ENCODE measurements around the gene CHD5. TPM values are rescaled to one million over a fixed set of nuclear protein-coding genes. Genes with fewer than 3 reads are reported as not detected.
A peak's percentile ranks its signal among the peaks of the same experiment; 100 is the strongest.

Gene CHD5
- total and polyA plus RNA-seq, 4 donors, result 0.10 to 0.55 (median 0.31) TPM

- TF ChIP-seq CTCF (IDR thresholded peaks at IDR 0.05; ENCODE audit: control extremely low read depth, extremely low read depth), result no peak
- H3K27me3 ChIP-seq (ENCODE audit: control insufficient read depth in 3 of 3, insufficient read depth in 3 of 3, low read length in 2 of 3), result peaks cover 0 to 21% (median 12%) of the 10 kb centered on the region in 3 donors
- H3K4me3 ChIP-seq, result peak within 1 kb of the TSS; percentile 77
- H3K36me3 ChIP-seq (ENCODE audit: control insufficient read depth in 4 of 4, insufficient read depth in 4 of 4, low read length in 4 of 4), result no peaks in the 10 kb centered on the region
- DNase-seq (peak; percentile 48 to 67 (median 64)), ATAC-seq (ENCODE audit: insufficient read depth, low FRiP score) (peak; percentile 64)
- no peaks in the 10 kb centered on the region for H3K9me3 ChIP-seq (ENCODE audit: control insufficient read depth in 4 of 4, insufficient read depth in 3 of 4, low read length in 3 of 4)
- peaks cover 0 to 20% (median 4%) of the 10 kb centered on the region in 5 donors for H3K4me1 ChIP-seq (ENCODE audit: control insufficient read depth in 5 of 5, insufficient read depth in 5 of 5, low read length in 5 of 5)
- peak within 1 kb of the TSS; percentile 78 to 98 for H3K27ac ChIP-seq (ENCODE audit: low read depth in 1 of 2, low read length in 1 of 2)
- no peak within 1 kb of the TSS for H3K9ac ChIP-seq (ENCODE audit: insufficient read depth in 1 of 2, low read length in 2 of 2)
- 1% methylated on average over 34 to 66 of the region's 66 CpGs for whole genome bisulfite sequencing, 2 donors
Observed at GRCh38 chr1:6205849-6206519, 25.9 kb upstream of the CHD5 start, which contains the start of gene RNF207. RNF207 (plus strand) TSS chr1:6206119; CDS start chr1:6206536, 417 bp downstream.

GRCh38 chr1:6202256-6202655, 22.1 kb upstream of the CHD5 start:
- H3K27ac ChIP-seq (ENCODE audit: low read depth in 1 of 2, low read length in 1 of 2), result no peak overlapping the region
- H3K4me3 ChIP-seq, result no peak overlapping the region
- 88 to 93% methylated on average over 7 of the region's 7 CpGs for WGBS, 2 donors
- no peak for TF ChIP-seq CTCF (IDR thresholded peaks at IDR 0.05; ENCODE audit: control extremely low read depth, extremely low read depth)
- ATAC-seq (ENCODE audit: insufficient read depth, low FRiP score) (no peak), DNase-seq (no peak)
- H3K27me3 ChIP-seq (ENCODE audit: control insufficient read depth in 3 of 3, insufficient read depth in 3 of 3, low read length in 2 of 3), result peaks cover 0 to 13% (median 7%) of the 10 kb centered on the region in 3 donors
- H3K36me3 ChIP-seq (ENCODE audit: control insufficient read depth in 4 of 4, insufficient read depth in 4 of 4, low read length in 4 of 4), result peaks cover 0 to 3% (median 0%) of the 10 kb centered on the region in 4 donors
- no peak overlapping the region for H3K9ac ChIP-seq (ENCODE audit: insufficient read depth in 1 of 2, low read length in 2 of 2)
- H3K4me1 ChIP-seq (ENCODE audit: control insufficient read depth in 5 of 5, insufficient read depth in 5 of 5, low read length in 5 of 5), result peaks cover 4 to 34% (median 10%) of the 10 kb centered on the region in 5 donors
- no peaks in the 10 kb centered on the region for H3K9me3 ChIP-seq (ENCODE audit: control insufficient read depth in 4 of 4, insufficient read depth in 3 of 4, low read length in 3 of 4)

GRCh38 chr1:6200188-6200809, 20.2 kb upstream of the CHD5 start:
- no peak for TF ChIP-seq CTCF (IDR thresholded peaks at IDR 0.05; ENCODE audit: control extremely low read depth, extremely low read depth)
- peaks cover 0 to 9% (median 4%) of the 10 kb centered on the region in 4 donors for H3K36me3 ChIP-seq (ENCODE audit: control insufficient read depth in 4 of 4, insufficient read depth in 4 of 4, low read length in 4 of 4)
- peaks cover 0 to 27% (median 10%) of the 10 kb centered on the region in 5 donors for H3K4me1 ChIP-seq (ENCODE audit: control insufficient read depth in 5 of 5, insufficient read depth in 5 of 5, low read length in 5 of 5)
- H3K9me3 ChIP-seq (ENCODE audit: control insufficient read depth in 4 of 4, insufficient read depth in 3 of 4, low read length in 3 of 4), result no peaks in the 10 kb centered on the region
- H3K9ac ChIP-seq (ENCODE audit: insufficient read depth in 1 of 2, low read length in 2 of 2), result peak overlapping the region in 1 of 2 donors; percentile 75
- DNase-seq (no peak), ATAC-seq (ENCODE audit: insufficient read depth, low FRiP score) (no peak)
- no peak overlapping the region for H3K4me3 ChIP-seq
- 69 to 74% methylated on average over 10 of the region's 10 CpGs for WGBS, 2 donors
- peak overlapping the region; percentile 81 to 83 for H3K27ac ChIP-seq (ENCODE audit: low read depth in 1 of 2, low read length in 1 of 2)
- H3K27me3 ChIP-seq (ENCODE audit: control insufficient read depth in 3 of 3, insufficient read depth in 3 of 3, low read length in 2 of 3), result peaks cover 0 to 5% (median 0%) of the 10 kb centered on the region in 3 donors

Measured in lung (tissue), 12 donors.